Stomach (tissue), 9 donors: ENCODE measurements around the gene SPACA5B. TPM values are rescaled to one million over a fixed set of nuclear protein-coding genes. Genes with fewer than 3 reads are reported as not detected.
"Not testable (repeated sequence)": the region's sequence is repeated elsewhere in the genome, so short reads cannot be mapped to it uniquely, and the experiment has no call there.

Source experiments
- DNase-seq, 2 donors: peaks; one replicate each; pipeline versions ENCODE4 v3.0.0 to v3.0.0-alpha.2; 2013 to 2019
- H3K27ac ChIP-seq, 5 donors: fragments of 200-600 bp in 4 of 5; sonication (generic) in 4 of 5; one replicate each; pipeline ENCODE4 v1.5.1; 2013 to 2019; ENCODE audit warnings: mild to moderate bottlenecking in 1 of 5, moderate library complexity in 1 of 5
- H3K27me3 ChIP-seq, 3 donors: fragments of 200-600 bp; sonication (generic); one replicate each; pipeline ENCODE4 v1.5.1; 2017 to 2019; ENCODE audit warnings: mixed run types in 1 of 3
- H3K36me3 ChIP-seq, 4 donors: fragments of 200-600 bp; sonication (generic); 1 replicate in 3 of 4; 2 replicates in 1 of 4; pipeline ENCODE4 v1.5.1; 2016 to 2019
- H3K4me1 ChIP-seq, 4 donors: fragments of 200-600 bp; sonication (generic); one replicate each; pipeline ENCODE4 v1.5.1; 2016 to 2019
- H3K4me3 ChIP-seq, 4 donors: fragments of 200-600 bp; sonication (generic) in 3 of 4; one replicate each; pipeline ENCODE4 v1.5.1; 2016 to 2019; ENCODE audit warnings: mild to moderate bottlenecking in 1 of 4
- H3K9me3 ChIP-seq, 4 donors: fragments of 200-600 bp; sonication (generic); one replicate each; pipeline ENCODE4 v1.5.1; 2016 to 2019
- CTCF ChIP-seq, 7 experiments: fragments of 450-650 bp in 4 of 7; fragments of 200-600 bp in 3 of 7; sonication (generic) in 3 of 7; IDR thresholded peaks; one replicate each; pipeline ENCODE4 v1.5.1; 2016 to 2019; ENCODE audit warnings: antibody characterized with exemption in 7 of 7, control low read depth in 2 of 7, mild to moderate bottlenecking in 1 of 7
- EP300 ChIP-seq: sonication (generic); formaldehyde crosslinking; IDR thresholded peaks from one replicate; pipeline ENCODE4 v1.6.1; 2017; ENCODE audit warnings: antibody characterized with exemption
- POLR2A ChIP-seq, 4 donors: fragments of 450-650 bp; IDR thresholded peaks; one replicate each; pipeline ENCODE4 v1.6.1; 2016; ENCODE audit warnings: antibody characterized with exemption in 4 of 4, control low read depth in 2 of 4, mild to moderate bottlenecking in 1 of 4, moderate library complexity in 1 of 4
- POLR2AphosphoS5 ChIP-seq, 3 donors: sonication (generic); formaldehyde crosslinking; IDR thresholded peaks; one replicate each; pipeline ENCODE4 v1.6.1; 2016; ENCODE audit warnings: antibody characterized with exemption in 3 of 3
- WGBS, 5 donors: extraction: QIAGEN DNeasy Blood & Tissue Kit in 3 of 5; methylation state at CpG; one replicate each; pipeline versions ENCODE4 v1.1.5 to v1.1.7; 2013 to 2018; 5-methylcytosine and 5-hydroxymethylcytosine counted together
- intact Hi-C: fragments of 100-400 bp; cut with DNase I; formaldehyde crosslinking; loops from one replicate; pipeline ENCODE4 v1.15.1; 2023; ENCODE audit warnings: low total_unique reads
- polyA plus RNA-seq, 3 donors: library from polyadenylated mRNA; stranded (reverse); fragments of 200-250 nt; gene quantifications; one replicate each; pipeline ENCODE4 v1.2.3, GENCODE V29; 2013
- total RNA-seq, 5 donors: library from RNA; depleted of rRNA; stranded (reverse); fragments of >200 nt; gene quantifications; one replicate each; pipeline versions ENCODE4 v1.1.0 to v1.2.3, GENCODE V29; 2014 to 2016
- donor health status: healthy with polysubstance abuse.
- donor health status: Bipolar disorder and iron deficiency.
- donor health status: healthy.

Gene SPACA5B
- total and polyA plus RNA-seq, 8 donors: not detected

DNA sequence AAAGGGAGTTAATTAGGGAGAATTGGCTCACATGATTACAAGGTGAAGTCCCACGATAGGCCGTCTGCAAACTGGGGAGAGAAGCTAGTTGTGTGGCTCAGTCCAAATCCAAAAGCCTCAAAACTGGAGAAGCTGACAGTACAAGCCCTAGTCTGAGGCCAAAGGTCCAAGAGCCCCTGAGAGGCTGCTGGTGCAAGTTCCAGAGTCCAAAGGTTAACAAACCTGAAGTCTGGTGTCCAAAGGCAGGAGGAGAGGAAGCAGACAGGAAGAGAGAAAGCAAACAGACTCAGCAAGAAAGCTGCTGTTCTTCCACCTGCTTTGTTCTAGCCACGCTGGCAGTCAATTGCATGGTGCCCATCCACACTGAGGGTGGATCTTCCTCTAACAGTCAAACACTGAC is 29.0 kb upstream of the SPACA5B start:
- Histone ChIP-seq H3K4me1 (no peaks in the 10 kb centered on the region), H3K9me3 (peaks cover 0 to 15% (median 7%) of the 10 kb centered on the region in 4 donors), H3K27me3 (peaks cover 0 to 3% (median 0%) of the 10 kb centered on the region in 3 donors), H3K4me3 (no peak overlapping the region), H3K27ac (no peak overlapping the region), H3K36me3 (no peaks in the 10 kb centered on the region)
- intact Hi-C loops: no loop called here
- 84 to 90% (median 86%) methylated on average over 3 of the region's 3 CpGs for WGBS, 5 donors
- no peak for DNase-seq
- TF ChIP-seq POLR2A (IDR thresholded peaks at IDR 0.05) (no peak), EP300 (no peak), CTCF (IDR thresholded peaks at IDR 0.05) (no peak), POLR2AphosphoS5 (IDR thresholded peaks at IDR 0.05) (no peak)

- TF ChIP-seq POLR2AphosphoS5 (IDR thresholded peaks at IDR 0.05) (no peak), POLR2A (IDR thresholded peaks at IDR 0.05) (no peak), CTCF (IDR thresholded peaks at IDR 0.05) (no peak), EP300 (no peak)
- 78 to 95% (median 90%) methylated on average over 6 of the region's 6 CpGs for whole genome bisulfite sequencing, 5 donors
- intact Hi-C loops: no loop called here
- no peak for DNase-seq
- no peaks in the 10 kb centered on the region for H3K36me3 ChIP-seq
- no peaks in the 10 kb centered on the region for H3K4me1 ChIP-seq
- peaks cover 0 to 15% (median 7%) of the 10 kb centered on the region in 4 donors for H3K9me3 ChIP-seq
- peaks cover 0 to 3% (median 0%) of the 10 kb centered on the region in 3 donors for H3K27me3 ChIP-seq
- H3K4me3 ChIP-seq: no peak overlapping the region
- no peak overlapping the region for H3K27ac ChIP-seq
These were observed 27.5 kb upstream of the SPACA5B start for GRCh38 chrX:48102874-48103374.

GRCh38 chrX:48107717-48108116 is 22.7 kb upstream of the SPACA5B start:
- intact Hi-C loops: no loop called here
- H3K36me3 ChIP-seq: no peaks in the 10 kb centered on the region
- no peak for DNase-seq
- no peak overlapping the region for H3K4me3 ChIP-seq
- H3K27ac ChIP-seq: no peak overlapping the region
- no peak for TF ChIP-seq EP300
- 69 to 81% (median 74%) methylated on average over 6 of the region's 6 CpGs for WGBS, 5 donors
- H3K27me3 ChIP-seq: peaks cover 0 to 4% (median 0%) of the 10 kb centered on the region in 3 donors
- H3K4me1 ChIP-seq: no peaks in the 10 kb centered on the region
- peaks cover 0 to 4% (median under 1%) of the 10 kb centered on the region in 4 donors for H3K9me3 ChIP-seq

- WGBS, 5 donors: 66 to 83% (median 76%) methylated on average over 4 to 10 of the region's 10 CpGs
- intact Hi-C loops: not testable (repeated sequence)
These were observed 5.1 kb upstream of the SPACA5B start for GRCh38 chrX:48125286-48125685.

GRCh38 chrX:48132308-48132844 is 1.9 kb downstream of the SPACA5B start:
- WGBS, 5 donors: no CpG with 5 or more reads among the region's 2 CpGs
- H3K27ac ChIP-seq, H3K9me3 ChIP-seq, H3K27me3 ChIP-seq, H3K4me3 ChIP-seq, H3K36me3 ChIP-seq, H3K4me1 ChIP-seq, intact Hi-C loops, DNase-seq: not testable (repeated sequence)

More at GRCh38 chrX:48125286-48125685, 5.1 kb upstream of the SPACA5B start:
- H3K9me3 ChIP-seq, H3K27ac ChIP-seq, H3K4me1 ChIP-seq, H3K4me3 ChIP-seq, DNase-seq, H3K27me3 ChIP-seq, H3K36me3 ChIP-seq: not testable (repeated sequence)

DNA sequence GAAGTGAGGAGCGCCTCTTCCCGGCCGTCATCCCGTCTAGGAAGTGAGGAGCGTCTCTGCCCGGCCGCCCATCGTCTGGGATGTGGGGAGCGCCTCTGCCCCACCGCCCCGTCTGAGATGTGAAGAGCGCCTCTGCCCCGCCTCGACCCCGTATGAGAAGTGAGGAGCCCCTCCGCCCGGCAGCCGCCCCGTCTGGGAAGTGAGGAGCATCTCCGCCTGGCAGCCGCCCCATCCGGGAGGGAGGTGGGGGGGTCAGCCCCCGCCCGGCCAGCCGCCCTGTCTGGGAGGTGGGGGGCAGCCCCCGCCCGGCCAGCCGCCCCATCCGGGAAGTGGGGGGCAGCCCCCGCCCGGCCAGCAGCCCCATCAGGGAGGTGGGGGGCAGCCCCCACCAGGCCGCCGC is 8.7 kb downstream of the SPACA5B start:
- H3K27ac ChIP-seq, H3K27me3 ChIP-seq, H3K9me3 ChIP-seq, H3K4me3 ChIP-seq, H3K36me3 ChIP-seq, DNase-seq, H3K4me1 ChIP-seq, intact Hi-C loops: not testable (repeated sequence)
- 80 to 100% (median 97%) methylated on average over 2 to 25 of the region's 33 CpGs; no CpG with 5 or more reads in 1 of the 5 donors for WGBS, 5 donors

GRCh38 chrX:48141810-48142508 is 11.5 kb downstream of the SPACA5B start:
- DNase-seq, H3K9me3 ChIP-seq, H3K4me1 ChIP-seq, H3K27ac ChIP-seq, H3K36me3 ChIP-seq, H3K27me3 ChIP-seq, H3K4me3 ChIP-seq, intact Hi-C loops: not testable (repeated sequence)
- 50% methylated on average over 1 of the region's 2 CpGs; no CpG with 5 or more reads in 4 of the 5 donors for WGBS, 5 donors

DNA sequence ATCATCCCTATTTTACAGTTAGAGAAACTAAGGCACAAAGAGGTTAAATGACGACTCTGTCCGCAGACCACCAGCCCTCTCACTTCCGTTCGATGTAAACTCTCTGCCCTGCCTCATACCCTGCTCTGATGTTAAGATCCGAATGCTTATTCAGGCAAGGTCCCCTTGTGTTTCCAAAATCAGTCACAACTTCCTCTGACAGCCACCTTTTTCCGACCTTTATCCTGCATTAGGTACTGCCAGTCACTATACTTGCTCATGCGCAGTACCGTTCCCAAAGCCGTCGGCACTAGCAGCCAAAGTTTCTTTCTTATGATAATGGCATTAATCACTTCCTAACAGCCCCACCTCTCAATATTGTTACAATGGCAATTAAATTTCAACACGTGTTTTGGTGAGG is 12.3 kb downstream of the SPACA5B start:
- H3K4me3 ChIP-seq, H3K27me3 ChIP-seq, H3K36me3 ChIP-seq, H3K27ac ChIP-seq, DNase-seq, H3K4me1 ChIP-seq, H3K9me3 ChIP-seq, intact Hi-C loops: not testable (repeated sequence)
- WGBS, 5 donors: 49 to 71% (median 61%) methylated on average over 9 to 11 of the region's 11 CpGs
